Liver (tissue), 9 donors: ENCODE data around the gene LIMCH1. TPM values are rescaled to one million over a fixed set of nuclear protein-coding genes. Genes with fewer than 3 reads are reported as not detected.

Experiments used
- DNase-seq: peaks from one replicate; pipeline ENCODE4 v3.0.0-alpha.2; 2017; ENCODE audit warnings: low spot score
- H3K27ac ChIP-seq, 2 donors: one replicate each; pipeline ENCODE4 v1.7.0; 2013; ENCODE audit warnings: inconsistent platforms in 2 of 2, low read length in 2 of 2, control low read depth in 1 of 2, low read depth in 1 of 2, mild to moderate bottlenecking in 1 of 2
- H3K27me3 ChIP-seq, 4 donors: one replicate each; pipeline versions ENCODE4 v1.6.1 to v1.7.0; 2013; ENCODE audit warnings: low read length in 3 of 4, inconsistent platforms in 1 of 4, mild to moderate bottlenecking in 1 of 4, moderate library complexity in 1 of 4; ENCODE audit not compliant: control insufficient read depth in 4 of 4, insufficient read depth in 4 of 4
- H3K36me3 ChIP-seq, 4 donors: one replicate each; pipeline versions ENCODE4 v1.6.1 to v1.7.0; 2013; ENCODE audit warnings: low read length in 3 of 4, mild to moderate bottlenecking in 3 of 4, low read depth in 1 of 4, moderate library complexity in 1 of 4; ENCODE audit not compliant: control insufficient read depth in 4 of 4, insufficient read depth in 3 of 4
- H3K4me1 ChIP-seq, 4 donors: one replicate each; pipeline versions ENCODE4 v1.6.1 to v1.7.0; 2013; ENCODE audit warnings: low read length in 3 of 4, mild to moderate bottlenecking in 3 of 4, moderate library complexity in 1 of 4; ENCODE audit not compliant: control insufficient read depth in 4 of 4, insufficient read depth in 4 of 4
- H3K4me3 ChIP-seq, 3 donors: one replicate each; pipeline versions ENCODE4 v1.6.1 to v1.7.0; 2013; ENCODE audit warnings: low read length in 3 of 3, control low read depth in 1 of 3, low read depth in 1 of 3, mild to moderate bottlenecking in 1 of 3
- H3K9ac ChIP-seq, 2 donors: one replicate each; pipeline ENCODE4 v1.7.0; 2013; ENCODE audit warnings: low read length in 2 of 2, mild to moderate bottlenecking in 2 of 2, moderate library complexity in 2 of 2, control low read depth in 1 of 2, low read depth in 1 of 2
- H3K9me3 ChIP-seq, 4 donors: one replicate each; pipeline versions ENCODE4 v1.6.1 to v1.7.0; 2013; ENCODE audit warnings: low read length in 3 of 4; ENCODE audit not compliant: control insufficient read depth in 4 of 4
- CTCF ChIP-seq: fragments of 150-350 bp; IDR thresholded peaks from 2 replicates; pipeline ENCODE4 v1.5.1; 2017; ENCODE audit warnings: improper control_type of control experiment, low read depth, low read length; ENCODE audit not compliant: missing input control
- EGR1 ChIP-seq, 2 donors: IDR thresholded peaks; 2 replicates each; pipeline ENCODE4 v1.6.1; 2016 to 2018; ENCODE audit warnings: antibody characterized with exemption in 2 of 2, low read depth in 2 of 2
- FOXA1 ChIP-seq: IDR thresholded peaks from 2 replicates; pipeline ENCODE4 v1.6.1; 2016; ENCODE audit warnings: antibody characterized with exemption
- FOXA2 ChIP-seq: IDR thresholded peaks from 2 replicates; pipeline ENCODE4 v1.6.1; 2016; ENCODE audit warnings: antibody characterized with exemption
- GABPA ChIP-seq, 2 donors: IDR thresholded peaks in 1 of 2; conservative IDR thresholded peaks in 1 of 2; 2 replicates each; pipeline ENCODE4 v1.6.1; 2016; ENCODE audit warnings: antibody characterized with exemption in 2 of 2, mild to moderate bottlenecking in 1 of 2, moderate library complexity in 1 of 2
- HNF4A ChIP-seq, 2 donors: conservative IDR thresholded peaks; 2 replicates each; pipeline ENCODE4 v1.6.1; 2016; ENCODE audit warnings: antibody characterized with exemption in 2 of 2, mild to moderate bottlenecking in 2 of 2
- HNF4G ChIP-seq: IDR thresholded peaks from 2 replicates; pipeline ENCODE4 v1.6.1; 2016; ENCODE audit warnings: antibody characterized with exemption
- JUND ChIP-seq, 2 donors: IDR thresholded peaks; 2 replicates each; pipeline ENCODE4 v1.6.1; 2016; ENCODE audit warnings: antibody characterized with exemption in 2 of 2
- NR2F2 ChIP-seq: IDR thresholded peaks from 2 replicates; pipeline ENCODE4 v1.6.1; 2016; ENCODE audit warnings: antibody characterized with exemption
- RAD21 ChIP-seq, 2 donors: IDR thresholded peaks; 2 replicates each; pipeline ENCODE4 v1.6.1; 2016; ENCODE audit warnings: antibody characterized with exemption in 2 of 2, mild to moderate bottlenecking in 2 of 2
- RXRA ChIP-seq, 2 donors: IDR thresholded peaks; 2 replicates each; pipeline ENCODE4 v1.6.1; 2017 to 2018; ENCODE audit warnings: antibody characterized with exemption in 2 of 2, mild to moderate bottlenecking in 1 of 2
- SP1 ChIP-seq: IDR thresholded peaks from 2 replicates; pipeline ENCODE4 v1.6.1; 2018; ENCODE audit warnings: antibody characterized with exemption, mild to moderate bottlenecking
- TAF1 ChIP-seq: conservative IDR thresholded peaks from 2 replicates; pipeline ENCODE4 v1.6.1; 2016; ENCODE audit warnings: antibody characterized with exemption, mild to moderate bottlenecking
- YY1 ChIP-seq: IDR thresholded peaks from 2 replicates; pipeline ENCODE4 v1.6.1; 2016; ENCODE audit warnings: antibody characterized with exemption, mild to moderate bottlenecking
- ZBTB33 ChIP-seq: IDR thresholded peaks from 2 replicates; pipeline ENCODE4 v1.6.1; 2016; ENCODE audit warnings: antibody characterized with exemption
- WGBS: extraction: QIAGEN DNeasy Blood & Tissue Kit; methylation state at CpG from one replicate; pipeline ENCODE4 v1.1.7; 2013; 5-methylcytosine and 5-hydroxymethylcytosine counted together
- polyA plus RNA-seq, 2 donors: library from polyadenylated mRNA; stranded (reverse) in 1 of 2; unstranded in 1 of 2; fragments of 200-250 nt in 1 of 2; fragments of >200 nt in 1 of 2; fragmentation: Nextera tagmentation in 1 of 2; extraction: Ambion mirVana in 1 of 2; gene quantifications; one replicate each; pipeline versions ENCODE4 v1.2.1 to v1.2.3, GENCODE V29; 2013 to 2015
- total RNA-seq, 2 donors: library from RNA; depleted of rRNA; stranded (reverse); fragments of >200 nt; gene quantifications; one replicate each; pipeline ENCODE4 v1.2.3, GENCODE V29; 2014
- TF ChIP-seq, protein P1 (sequence below): IDR thresholded peaks from 2 replicates; pipeline ENCODE4 v1.6.1; 2016; ENCODE audit warnings: antibody characterized with exemption
- TF ChIP-seq, protein P2 (sequence below): IDR thresholded peaks from 2 replicates; pipeline ENCODE4 v1.6.1; 2016; ENCODE audit warnings: antibody characterized with exemption
- TF ChIP-seq, protein P3 (sequence below): IDR thresholded peaks from 2 replicates; pipeline ENCODE4 v1.6.1; 2016; ENCODE audit warnings: antibody characterized with exemption, mild to moderate bottlenecking
- donor health status: healthy.
- donor health status: healthy.
- donor health status: healthy.
- donor health status: healthy.
- donor health status: healthy.

LIMCH1 gene
- total and polyA plus RNA-seq, 4 donors, result 2.0 to 30.6 (median 8.1) TPM

GRCh38 chr4:41504167-41504818 lies 33.7 kb upstream of the LIMCH1 start:
- Histone ChIP-seq H3K27ac (no peak overlapping the region), H3K9me3 (no peaks in the 10 kb centered on the region), H3K9ac (no peak overlapping the region), H3K4me1 (no peaks in the 10 kb centered on the region), H3K4me3 (no peak overlapping the region), H3K27me3 (no peaks in the 10 kb centered on the region), H3K36me3 (no peaks in the 10 kb centered on the region)
- no peak for DNase-seq
- TF ChIP-seq GABPA (IDR thresholded peaks at IDR 0.05 in 1 of 2, conservative IDR thresholded peaks at IDR 0.05 in 1 of 2) (no peak), NR2F2 (no peak), SP1 (no peak), HNF4G (no peak), FOXA1 (no peak), YY1 (no peak), JUND (IDR thresholded peaks at IDR 0.05) (no peak), CTCF (no peak), EGR1 (IDR thresholded peaks at IDR 0.05; ENCODE audit: low read depth in 2 of 2) (no peak), TAF1 (no peak), ZBTB33 (no peak), FOXA2 (no peak), RAD21 (IDR thresholded peaks at IDR 0.05) (no peak), HNF4A (conservative IDR thresholded peaks at IDR 0.05) (no peak), RXRA (IDR thresholded peaks at IDR 0.05) (no peak)
- TF ChIP-seq, protein P1, sequence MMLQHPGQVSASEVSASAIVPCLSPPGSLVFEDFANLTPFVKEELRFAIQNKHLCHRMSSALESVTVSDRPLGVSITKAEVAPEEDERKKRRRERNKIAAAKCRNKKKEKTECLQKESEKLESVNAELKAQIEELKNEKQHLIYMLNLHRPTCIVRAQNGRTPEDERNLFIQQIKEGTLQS, result no peak
- TF ChIP-seq, protein P2, sequence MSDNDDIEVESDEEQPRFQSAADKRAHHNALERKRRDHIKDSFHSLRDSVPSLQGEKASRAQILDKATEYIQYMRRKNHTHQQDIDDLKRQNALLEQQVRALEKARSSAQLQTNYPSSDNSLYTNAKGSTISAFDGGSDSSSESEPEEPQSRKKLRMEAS, result no peak
- TF ChIP-seq, protein P3, sequence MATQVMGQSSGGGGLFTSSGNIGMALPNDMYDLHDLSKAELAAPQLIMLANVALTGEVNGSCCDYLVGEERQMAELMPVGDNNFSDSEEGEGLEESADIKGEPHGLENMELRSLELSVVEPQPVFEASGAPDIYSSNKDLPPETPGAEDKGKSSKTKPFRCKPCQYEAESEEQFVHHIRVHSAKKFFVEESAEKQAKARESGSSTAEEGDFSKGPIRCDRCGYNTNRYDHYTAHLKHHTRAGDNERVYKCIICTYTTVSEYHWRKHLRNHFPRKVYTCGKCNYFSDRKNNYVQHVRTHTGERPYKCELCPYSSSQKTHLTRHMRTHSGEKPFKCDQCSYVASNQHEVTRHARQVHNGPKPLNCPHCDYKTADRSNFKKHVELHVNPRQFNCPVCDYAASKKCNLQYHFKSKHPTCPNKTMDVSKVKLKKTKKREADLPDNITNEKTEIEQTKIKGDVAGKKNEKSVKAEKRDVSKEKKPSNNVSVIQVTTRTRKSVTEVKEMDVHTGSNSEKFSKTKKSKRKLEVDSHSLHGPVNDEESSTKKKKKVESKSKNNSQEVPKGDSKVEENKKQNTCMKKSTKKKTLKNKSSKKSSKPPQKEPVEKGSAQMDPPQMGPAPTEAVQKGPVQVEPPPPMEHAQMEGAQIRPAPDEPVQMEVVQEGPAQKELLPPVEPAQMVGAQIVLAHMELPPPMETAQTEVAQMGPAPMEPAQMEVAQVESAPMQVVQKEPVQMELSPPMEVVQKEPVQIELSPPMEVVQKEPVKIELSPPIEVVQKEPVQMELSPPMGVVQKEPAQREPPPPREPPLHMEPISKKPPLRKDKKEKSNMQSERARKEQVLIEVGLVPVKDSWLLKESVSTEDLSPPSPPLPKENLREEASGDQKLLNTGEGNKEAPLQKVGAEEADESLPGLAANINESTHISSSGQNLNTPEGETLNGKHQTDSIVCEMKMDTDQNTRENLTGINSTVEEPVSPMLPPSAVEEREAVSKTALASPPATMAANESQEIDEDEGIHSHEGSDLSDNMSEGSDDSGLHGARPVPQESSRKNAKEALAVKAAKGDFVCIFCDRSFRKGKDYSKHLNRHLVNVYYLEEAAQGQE, result no peak
- 76% methylated on average over 2 of the region's 2 CpGs for WGBS
